Lower leg skin (tissue), 4 donors: ENCODE measurements around the gene LIPC. TPM values are rescaled to one million over a fixed set of nuclear protein-coding genes. Genes with fewer than 3 reads are reported as not detected.

Experiments used
- DNase-seq, 2 donors: peaks; one replicate each; pipeline ENCODE4 v3.0.0-alpha.2; 2019; ENCODE audit warnings: low spot score in 2 of 2
- H3K4me3 ChIP-seq: fragments of 200-600 bp; sonication (generic); 2 replicates; pipeline ENCODE4 v1.5.1; 2017; ENCODE audit warnings: mild to moderate bottlenecking, low read depth; ENCODE audit not compliant: poor library complexity, severe bottlenecking
- CTCF ChIP-seq, 3 donors: fragments of 450-650 bp; IDR thresholded peaks; one replicate each; pipeline ENCODE4 v1.5.1; 2016; ENCODE audit warnings: antibody characterized with exemption in 3 of 3, mild to moderate bottlenecking in 3 of 3, moderate library complexity in 2 of 3
- POLR2A ChIP-seq, 2 donors: fragments of 450-650 bp; IDR thresholded peaks; one replicate each; pipeline ENCODE4 v1.6.1; 2016 to 2017; ENCODE audit warnings: antibody characterized with exemption in 2 of 2, mild to moderate bottlenecking in 1 of 2, moderate library complexity in 1 of 2
- WGBS, 2 donors: methylation state at CpG; one replicate each; pipeline ENCODE4 v1.1.5; 2018; 5-methylcytosine and 5-hydroxymethylcytosine counted together
- intact Hi-C: fragments of 100-400 bp; cut with DNase I; formaldehyde crosslinking; loops from one replicate; pipeline ENCODE4 v1.15.0; 2023; ENCODE audit warnings: low total_unique reads
- total RNA-seq, 4 donors: library from RNA; depleted of rRNA; stranded (reverse); fragments of >200 nt; gene quantifications; one replicate each; pipeline ENCODE4 v1.1.0, GENCODE V29; 2016

Gene LIPC
- total RNA-seq, 4 donors from 2014 or later: 0.13 to 0.71 TPM; not detected in 2

- H3K4me3 ChIP-seq: no peak overlapping the region
- WGBS, 2 donors: 94 to 97% methylated on average over 3 of the region's 3 CpGs
- peak in 1 of 2 donors; percentile 17 for DNase-seq
- no peak for TF ChIP-seq POLR2A (IDR thresholded peaks at IDR 0.05)
- TF ChIP-seq CTCF (IDR thresholded peaks at IDR 0.05): no peak
- intact Hi-C loops: no loop called here
These were observed 107.1 kb downstream of the LIPC start for GRCh38 chr15:58538901-58539300.

- TF ChIP-seq CTCF (IDR thresholded peaks at IDR 0.05) (no peak), POLR2A (IDR thresholded peaks at IDR 0.05) (no peak)
- WGBS, 2 donors: 48 to 54% methylated on average over 1 of the region's 1 CpG
- no peak overlapping the region for H3K4me3 ChIP-seq
- peak in 1 of 2 donors; percentile 14 for DNase-seq
- intact Hi-C loops: no loop called here
These were observed 107.8 kb downstream of the LIPC start for GRCh38 chr15:58539548-58539947.

- TF ChIP-seq CTCF (IDR thresholded peaks at IDR 0.05) (no peak), POLR2A (IDR thresholded peaks at IDR 0.05) (no peak)
- DNase-seq: peak in 1 of 2 donors; percentile 79
- intact Hi-C loops: loop anchor here (10.0 kb wide), 1 partner anchor 107 kb away; the partner anchor contains the start of gene LIPC
- no peak overlapping the region for H3K4me3 ChIP-seq
- WGBS, 2 donors: 82 to 89% methylated on average over 22 of the region's 22 CpGs
These were observed 109.8 kb downstream of the LIPC start for GRCh38 chr15:58541410-58542087.

- TF ChIP-seq CTCF (IDR thresholded peaks at IDR 0.05) (no peak), POLR2A (IDR thresholded peaks at IDR 0.05) (no peak)
- 91 to 93% methylated on average over 17 of the region's 17 CpGs for WGBS, 2 donors
- intact Hi-C loops: loop anchor here (10.0 kb wide), 1 partner anchor 109 kb away; the partner anchor contains the start of gene LIPC
- DNase-seq: peak in 1 of 2 donors; percentile 68
- no peak overlapping the region for H3K4me3 ChIP-seq
These were observed 112.0 kb downstream of the LIPC start for GRCh38 chr15:58543664-58544335.

GRCh38 chr15:58544756-58545155, 113.0 kb downstream of the LIPC start:
- intact Hi-C loops: loop anchor here (10.0 kb wide), 1 partner anchor 110 kb away; the partner anchor contains the start of gene LIPC
- WGBS, 2 donors: 92 to 93% methylated on average over 5 of the region's 5 CpGs
- DNase-seq: no peak
- TF ChIP-seq POLR2A (IDR thresholded peaks at IDR 0.05): no peak
- TF ChIP-seq CTCF (IDR thresholded peaks at IDR 0.05): no peak
- no peak overlapping the region for H3K4me3 ChIP-seq
